Breast epithelium (tissue), 4 donors: ENCODE measurements around the gene FRMD6. TPM values are rescaled to one million over a fixed set of nuclear protein-coding genes. Genes with fewer than 3 reads are reported as not detected.

ENCODE experiments used
- DNase-seq, 2 donors: peaks; one replicate each; pipeline ENCODE4 v3.0.0-alpha.2; 2019; ENCODE audit warnings: low spot score in 2 of 2
- H3K27ac ChIP-seq, 2 donors: fragments of 200-600 bp; sonication (generic) in 1 of 2; one replicate each; pipeline ENCODE4 v1.5.1; 2016 to 2019; ENCODE audit warnings: mild to moderate bottlenecking in 1 of 2
- H3K27me3 ChIP-seq, 2 donors: fragments of 200-600 bp; sonication (generic) in 1 of 2; one replicate each; pipeline versions ENCODE4 v1.5.1 to v1.6.0; 2017 to 2019; ENCODE audit warnings: control low read depth in 1 of 2, mild to moderate bottlenecking in 1 of 2
- H3K36me3 ChIP-seq: fragments of 200-600 bp; one replicate; pipeline ENCODE4 v1.5.1; 2019
- H3K4me1 ChIP-seq, 2 donors: fragments of 200-600 bp; sonication (generic); one replicate each; pipeline ENCODE4 v1.5.1; 2016 to 2019; ENCODE audit warnings: control low read depth in 1 of 2
- H3K4me3 ChIP-seq, 3 donors: fragments of 200-600 bp; sonication (generic); 1 replicate in 2 of 3; 2 replicates in 1 of 3; pipeline ENCODE4 v1.5.1; 2016 to 2019; ENCODE audit warnings: mild to moderate bottlenecking in 3 of 3, moderate library complexity in 2 of 3
- H3K9me3 ChIP-seq, 2 donors: fragments of 200-600 bp; sonication (generic) in 1 of 2; one replicate each; pipeline ENCODE4 v1.5.1; 2016 to 2019; ENCODE audit warnings: control low read depth in 1 of 2
- CTCF ChIP-seq, 3 donors: fragments of 450-650 bp; IDR thresholded peaks; one replicate each; pipeline ENCODE4 v1.5.1; 2016 to 2017; ENCODE audit warnings: antibody characterized with exemption in 3 of 3, mild to moderate bottlenecking in 3 of 3, moderate library complexity in 3 of 3
- POLR2A ChIP-seq: fragments of 450-650 bp; IDR thresholded peaks from one replicate; pipeline ENCODE4 v1.6.1; 2016; ENCODE audit warnings: antibody characterized with exemption, mild to moderate bottlenecking, moderate library complexity
- POLR2AphosphoS5 ChIP-seq, 3 donors: sonication (generic); formaldehyde crosslinking; IDR thresholded peaks; one replicate each; pipeline ENCODE4 v1.6.1; 2017; ENCODE audit warnings: antibody characterized with exemption in 3 of 3
- intact Hi-C: fragments of 100-400 bp; cut with DNase I; formaldehyde crosslinking; loops from one replicate; pipeline ENCODE4 v1.15.1; 2023; ENCODE audit warnings: low total_unique reads
- total RNA-seq, 3 donors: library from RNA; depleted of rRNA; stranded (reverse); fragments of >200 nt; gene quantifications; one replicate each; pipeline ENCODE4 v1.1.0, GENCODE V29; 2016

FRMD6 gene
- total RNA-seq, 3 donors from 2014 or later = 14.6 to 111 (median 80.3) TPM

GRCh38 chr14:51674294-51675002 is 22.7 kb downstream of the FRMD6 start:
- peaks cover 0 to 5% of the 10 kb centered on the region in 2 donors for H3K4me1 ChIP-seq
- TF ChIP-seq POLR2A = no peak
- no peak for TF ChIP-seq POLR2AphosphoS5 (IDR thresholded peaks at IDR 0.05)
- no peaks in the 10 kb centered on the region for H3K36me3 ChIP-seq
- no peak for DNase-seq
- peak overlapping the region; percentile 52 to 74 for H3K27ac ChIP-seq
- intact Hi-C loops = no loop called here
- no peak overlapping the region for H3K4me3 ChIP-seq
- H3K9me3 ChIP-seq = no peaks in the 10 kb centered on the region
- no peaks in the 10 kb centered on the region for H3K27me3 ChIP-seq

- intact Hi-C loops = no loop called here
Observed at GRCh38 chr14:51676549-51676948, 24.8 kb downstream of the FRMD6 start.

GRCh38 chr14:51677266-51677665 is 25.6 kb downstream of the FRMD6 start:
- intact Hi-C loops = no loop called here
- peaks cover 0 to 5% of the 10 kb centered on the region in 2 donors for H3K4me1 ChIP-seq
- H3K36me3 ChIP-seq = no peaks in the 10 kb centered on the region

More at GRCh38 chr14:51676549-51676948, 24.8 kb downstream of the FRMD6 start:
- no peak for DNase-seq
- Histone ChIP-seq H3K27ac (peak overlapping the region; percentile 56 to 70), H3K4me3 (no peak overlapping the region), H3K27me3 (no peaks in the 10 kb centered on the region), H3K9me3 (no peaks in the 10 kb centered on the region), H3K36me3 (no peaks in the 10 kb centered on the region), H3K4me1 (peaks cover 0 to 5% of the 10 kb centered on the region in 2 donors)
- TF ChIP-seq POLR2AphosphoS5 (IDR thresholded peaks at IDR 0.05) = no peak
- TF ChIP-seq CTCF (IDR thresholded peaks at IDR 0.05) = no peak

DNA sequence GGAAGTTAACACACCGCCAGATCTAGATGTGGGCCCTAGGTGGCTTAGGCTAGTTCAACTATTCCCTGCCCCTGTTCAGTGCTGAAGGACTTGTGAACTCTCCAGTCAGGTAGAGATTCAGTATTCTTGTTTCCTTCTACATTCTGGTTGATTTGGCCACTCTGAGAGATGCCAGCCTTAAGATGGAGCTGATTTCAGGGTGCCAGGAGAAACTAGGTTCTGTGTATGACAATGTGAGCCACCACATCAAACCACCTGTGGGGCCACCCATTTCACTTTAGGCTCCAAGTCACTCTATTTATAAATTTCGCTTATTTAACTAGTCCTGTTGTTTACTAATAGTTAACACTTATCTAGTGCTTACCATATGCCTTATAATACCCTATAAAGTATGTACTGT is 26.0 kb downstream of the FRMD6 start:
- Histone ChIP-seq H3K36me3 (no peaks in the 10 kb centered on the region), H3K9me3 (no peaks in the 10 kb centered on the region), H3K4me1 (peaks cover 0 to 5% of the 10 kb centered on the region in 2 donors), H3K27me3 (no peaks in the 10 kb centered on the region), H3K27ac (peak overlapping the region; percentile 70 to 76), H3K4me3 (peak overlapping the region in 1 of 3 donors; percentile 30)
- intact Hi-C loops = no loop called here
- no peak for TF ChIP-seq CTCF (IDR thresholded peaks at IDR 0.05)
- no peak for DNase-seq

More at GRCh38 chr14:51677266-51677665, 25.6 kb downstream of the FRMD6 start:
- Histone ChIP-seq H3K4me3 (peak overlapping the region in 1 of 3 donors; percentile 30), H3K9me3 (no peaks in the 10 kb centered on the region), H3K27ac (peak overlapping the region; percentile 70 to 76), H3K27me3 (no peaks in the 10 kb centered on the region)
- no peak for DNase-seq
- TF ChIP-seq CTCF (IDR thresholded peaks at IDR 0.05) = no peak
- no peak for TF ChIP-seq POLR2AphosphoS5 (IDR thresholded peaks at IDR 0.05)
- no peak for TF ChIP-seq POLR2A

- no peaks in the 10 kb centered on the region for H3K9me3 ChIP-seq
- H3K36me3 ChIP-seq = no peaks in the 10 kb centered on the region
- intact Hi-C loops = no loop called here
- H3K27ac ChIP-seq = peak overlapping the region in 1 of 2 donors; percentile 21
- TF ChIP-seq POLR2A = no peak
- no peak for TF ChIP-seq POLR2AphosphoS5 (IDR thresholded peaks at IDR 0.05)
- TF ChIP-seq CTCF (IDR thresholded peaks at IDR 0.05) = no peak
- no peak overlapping the region for H3K4me3 ChIP-seq
- H3K27me3 ChIP-seq = no peaks in the 10 kb centered on the region
- peaks cover 0 to 5% of the 10 kb centered on the region in 2 donors for H3K4me1 ChIP-seq
- no peak for DNase-seq
Observed at GRCh38 chr14:51680031-51680430, 28.3 kb downstream of the FRMD6 start.
